Raji (cell line): Measurements from ENCODE around the gene SPATA16.

ENCODE experiments used
- POLR2A ChIP-seq: IDR thresholded peaks from 2 replicates; pipeline ENCODE4 v1.6.1; 2011; ENCODE audit warnings: low read depth, low read length, control low read depth; ENCODE audit not compliant: insufficient read depth

The SPATA16 gene

DNA sequence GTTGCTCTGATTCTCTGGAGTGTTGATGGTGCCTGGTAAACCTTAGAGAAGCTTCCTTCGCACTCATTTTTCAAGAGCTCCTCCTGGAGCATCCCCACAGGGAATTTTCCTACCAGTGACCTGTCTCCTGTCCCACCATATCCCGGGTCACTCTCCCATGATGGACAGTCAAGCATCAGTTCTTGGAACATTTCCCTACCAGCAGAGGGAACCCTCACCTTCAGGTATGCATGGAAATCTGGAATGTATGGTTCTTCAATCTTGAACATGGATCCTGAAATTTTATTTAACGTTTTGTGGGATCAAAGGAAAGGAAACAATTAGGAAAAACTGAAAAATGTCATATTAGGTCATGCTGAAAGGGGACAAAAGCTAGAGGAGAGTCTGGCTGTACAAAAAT is 153.8 kb downstream of the SPATA16 start:
- TF ChIP-seq POLR2A = no peak

DNA sequence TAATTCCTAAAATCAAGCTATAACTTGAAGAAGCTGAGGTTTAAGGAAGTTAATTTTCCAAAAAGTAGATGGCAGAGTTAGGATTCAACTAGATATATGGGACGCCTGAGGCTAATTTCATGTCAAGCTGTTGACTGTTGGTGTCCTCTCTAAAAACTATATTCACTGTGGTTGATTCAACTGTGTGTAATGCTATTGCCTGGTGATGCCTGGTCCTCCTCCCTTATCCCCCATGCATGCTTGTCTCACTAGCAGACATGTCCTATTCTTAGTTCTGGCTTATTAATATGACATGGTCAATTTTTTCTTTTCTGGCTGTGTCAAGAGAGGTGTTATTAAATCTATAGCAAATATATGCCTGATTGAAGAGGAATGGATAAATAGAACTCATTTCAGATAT is 156.1 kb downstream of the SPATA16 start:
- no peak for TF ChIP-seq POLR2A

DNA sequence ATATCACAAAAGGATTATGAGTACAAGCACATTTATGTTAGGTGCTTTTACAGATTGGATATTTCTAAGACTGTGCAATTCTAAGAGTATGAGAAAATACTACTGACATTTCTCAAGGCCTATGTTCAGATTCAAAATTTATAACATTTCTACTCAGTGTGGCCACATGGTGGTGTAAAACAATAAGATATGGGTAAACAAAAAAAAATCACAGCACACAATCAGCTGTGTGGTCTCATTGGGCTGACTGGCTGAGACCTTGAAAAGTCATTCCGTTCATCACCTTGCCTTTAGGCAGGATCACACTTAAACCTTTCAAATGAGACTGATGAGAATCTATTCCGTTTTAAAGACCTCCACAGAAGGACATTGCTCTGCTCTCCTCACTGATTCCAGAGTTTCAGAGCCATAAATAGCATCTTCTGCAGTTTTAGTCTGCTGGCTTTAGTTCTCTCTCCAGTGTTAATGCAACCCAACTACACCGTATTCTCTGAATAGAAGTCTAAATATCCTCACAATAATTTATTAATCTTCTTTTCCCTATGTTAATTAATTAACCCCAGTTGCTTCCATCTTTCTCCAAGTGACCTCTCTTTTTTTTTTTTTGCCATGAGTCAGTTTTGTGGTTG is 158.2 kb downstream of the SPATA16 start:
- no peak for TF ChIP-seq POLR2A

DNA sequence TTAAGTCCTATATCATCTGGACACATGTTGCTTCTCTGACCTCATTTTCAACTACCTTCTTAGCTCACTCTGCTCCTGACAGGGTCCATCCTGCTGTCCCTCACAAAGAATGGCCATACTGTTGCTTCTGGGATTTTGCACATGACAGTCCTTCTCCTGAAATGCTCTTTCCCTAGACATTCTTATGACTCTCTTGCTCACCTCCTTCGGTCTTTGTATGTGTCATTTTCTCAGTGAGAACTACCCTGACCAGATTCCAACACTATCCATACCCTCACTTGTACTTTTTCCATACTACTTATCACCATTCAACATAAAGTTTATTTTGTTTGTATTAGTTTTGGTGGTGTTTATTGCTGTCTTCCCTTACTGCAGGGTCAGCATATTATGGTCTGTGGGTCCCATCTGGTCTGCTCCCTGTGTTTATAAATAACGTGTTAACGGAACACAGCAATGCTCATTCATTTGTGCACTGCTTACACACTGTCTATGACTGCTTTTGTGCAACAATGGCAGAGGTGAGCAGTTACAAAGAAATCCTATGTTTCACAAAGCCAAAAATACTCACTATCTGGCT is 159.5 kb downstream of the SPATA16 start:
- TF ChIP-seq POLR2A = no peak

DNA sequence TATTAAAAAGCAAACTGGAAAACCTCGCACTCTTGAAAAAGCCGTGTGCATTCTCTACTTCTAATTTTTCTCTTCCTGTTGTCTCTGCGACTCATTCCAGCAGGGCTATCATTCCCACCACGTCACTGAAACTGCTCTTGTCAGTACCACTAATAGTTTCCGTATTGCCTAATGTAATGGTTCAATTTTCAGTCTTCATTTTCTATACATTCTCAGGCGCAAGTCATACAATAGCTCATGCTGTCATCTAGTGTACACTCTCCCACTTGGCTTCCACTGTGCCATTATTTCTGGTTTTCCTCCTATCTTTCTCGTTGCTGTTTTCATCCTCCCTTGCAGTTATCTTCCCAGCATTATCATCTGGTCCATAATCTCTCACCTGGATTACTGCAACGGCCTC is 160.2 kb downstream of the SPATA16 start:
- no peak for TF ChIP-seq POLR2A

DNA sequence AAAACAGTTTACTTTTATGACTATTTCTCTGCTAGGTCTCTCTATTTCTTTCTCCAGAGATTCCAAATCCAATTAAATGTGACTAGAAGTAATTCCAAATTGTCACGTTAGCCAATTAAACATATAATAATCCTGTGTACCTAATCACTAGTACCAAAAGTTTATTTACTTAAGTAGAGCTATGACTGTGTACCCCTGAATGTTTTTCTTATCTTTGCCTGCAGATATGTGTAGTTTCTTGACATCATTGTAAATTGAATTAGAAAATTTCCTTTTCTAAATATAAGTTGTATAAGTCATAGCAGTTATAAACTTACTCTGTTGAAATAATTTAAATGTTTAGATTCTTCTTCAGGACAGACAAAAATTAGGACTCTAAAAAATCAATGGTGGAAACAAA is 163.3 kb downstream of the SPATA16 start:
- no peak for TF ChIP-seq POLR2A

DNA sequence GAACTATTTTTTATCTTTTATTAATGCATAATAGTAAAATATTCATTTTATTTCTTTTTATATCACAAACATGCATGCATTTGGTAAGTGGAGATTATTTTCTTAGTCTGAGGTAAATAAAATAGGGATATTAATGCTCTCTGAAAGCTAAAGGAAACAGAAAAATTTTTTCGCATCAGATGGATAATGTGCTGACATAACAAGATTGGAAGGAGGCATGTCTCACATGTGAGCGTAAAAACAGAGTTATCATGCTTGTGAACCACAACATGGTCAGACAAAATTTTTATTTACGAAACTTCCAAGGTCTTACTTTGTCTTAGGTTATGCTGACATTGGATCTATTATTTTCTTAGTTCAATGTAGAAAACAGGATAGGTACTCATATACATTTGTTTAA is 166.1 kb downstream of the SPATA16 start:
- no peak for TF ChIP-seq POLR2A

DNA sequence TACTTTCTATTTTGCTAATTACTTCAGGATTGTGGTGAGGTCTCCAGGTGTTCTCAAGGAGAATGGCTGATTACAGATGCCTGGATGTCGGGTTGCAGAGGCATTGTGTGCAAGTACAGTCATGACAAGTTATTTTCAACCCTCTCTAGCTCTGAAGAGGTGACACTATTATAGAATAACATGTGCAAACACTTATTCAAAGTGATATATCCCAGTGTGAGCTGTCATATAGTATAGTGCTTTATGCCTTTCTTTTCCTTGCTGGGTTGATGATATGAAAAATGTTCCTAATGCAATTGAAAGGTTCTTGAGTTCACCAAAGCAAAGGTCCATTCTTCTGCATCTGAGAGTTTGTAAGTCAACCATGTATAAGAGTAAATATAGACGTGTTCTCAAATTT is 167.2 kb downstream of the SPATA16 start:
- TF ChIP-seq POLR2A = no peak

DNA sequence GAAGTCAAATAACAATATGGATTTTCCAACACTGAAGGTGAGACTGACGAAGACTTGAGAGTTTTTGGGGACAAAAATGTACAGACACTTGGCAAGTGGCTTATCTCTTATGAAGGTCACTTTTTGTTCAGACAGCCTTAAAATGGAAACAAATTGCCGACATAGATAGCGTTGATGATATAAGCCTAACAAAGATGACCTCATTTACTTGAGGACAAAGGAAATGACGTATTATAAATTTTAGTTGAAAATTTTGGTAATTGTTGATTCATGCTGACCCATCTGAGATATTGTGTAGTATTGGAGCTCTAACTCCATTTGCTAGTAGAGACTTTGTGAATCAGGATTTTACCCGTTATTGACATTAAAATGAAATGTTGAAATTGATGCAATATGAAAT is 168.3 kb downstream of the SPATA16 start:
- no peak for TF ChIP-seq POLR2A

DNA sequence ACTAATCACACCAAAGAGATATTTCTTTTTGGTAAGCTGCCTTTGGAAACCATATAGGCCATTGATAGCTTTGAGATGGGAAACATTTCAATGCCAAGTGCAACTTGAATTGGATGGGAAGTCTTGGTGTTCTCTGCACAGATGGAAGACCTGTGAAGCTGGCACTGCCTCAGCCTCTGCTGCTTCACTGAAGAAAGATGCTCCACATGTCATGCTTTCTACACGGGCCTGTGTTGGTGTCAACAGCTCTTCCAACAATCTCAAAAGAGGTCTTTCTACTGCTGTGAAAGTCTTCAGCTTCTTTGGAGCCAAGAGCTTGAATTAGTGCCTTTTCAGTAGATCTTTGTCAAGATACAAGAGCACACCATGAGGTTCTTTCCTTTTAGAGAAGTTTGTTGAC is 169.0 kb downstream of the SPATA16 start:
- TF ChIP-seq POLR2A = no peak

DNA sequence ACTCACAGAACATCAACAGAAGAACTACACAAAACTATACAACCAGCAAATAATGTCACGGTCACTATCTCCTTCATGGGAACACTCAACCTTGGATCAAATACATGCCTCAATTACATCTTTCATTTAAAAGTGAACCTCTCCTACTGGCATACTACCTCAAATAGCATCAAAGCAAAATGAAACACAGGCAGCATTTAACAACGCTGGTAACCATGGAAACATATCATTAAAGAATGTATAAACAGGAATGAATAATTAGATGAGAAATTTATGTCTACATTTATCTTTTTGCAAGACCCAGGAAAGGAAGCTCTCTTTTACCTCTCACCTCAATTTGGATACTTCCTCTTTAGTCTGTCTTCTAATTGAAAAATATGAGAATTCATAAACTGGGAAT is 172.4 kb downstream of the SPATA16 start:
- no peak for TF ChIP-seq POLR2A

DNA sequence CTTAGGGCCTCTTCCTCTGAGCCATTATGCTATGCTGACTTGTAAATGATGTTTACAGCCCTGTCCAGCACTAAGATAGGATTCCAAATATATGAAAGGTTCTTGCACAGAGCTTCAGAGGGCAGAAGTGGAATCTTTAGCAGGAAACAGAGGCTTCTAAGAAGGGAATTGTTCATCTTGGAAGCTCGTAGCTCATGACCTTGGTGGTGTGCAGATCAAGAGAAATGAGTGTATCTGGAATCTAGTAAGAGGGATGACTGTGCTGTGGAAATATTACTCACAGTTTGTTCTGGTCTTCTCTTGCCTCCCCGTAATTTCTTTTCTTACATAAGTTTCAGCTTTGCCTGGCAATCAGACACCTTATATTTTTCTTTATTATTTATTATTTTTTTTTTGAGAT is 175.8 kb downstream of the SPATA16 start:
- TF ChIP-seq POLR2A = no peak

DNA sequence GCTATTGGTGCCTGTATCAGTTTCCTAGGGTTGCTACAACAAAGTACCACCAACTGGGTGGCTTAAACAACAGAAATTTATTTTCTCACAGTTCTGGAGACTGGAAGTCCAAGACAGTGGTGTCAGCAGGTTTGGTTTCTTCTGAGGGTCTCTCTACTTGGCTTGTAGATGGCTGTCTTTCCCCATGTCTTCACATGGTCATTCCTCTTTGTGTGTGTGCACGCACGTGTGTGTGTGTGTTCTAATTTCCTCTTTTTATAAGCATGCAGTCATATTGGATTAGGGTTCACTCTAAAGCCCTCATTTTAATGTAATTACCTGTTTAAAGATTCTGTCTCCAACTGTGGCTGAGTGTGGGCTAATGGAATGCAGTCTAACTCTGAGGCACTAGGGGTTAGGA is 182.5 kb downstream of the SPATA16 start:
- TF ChIP-seq POLR2A = no peak

DNA sequence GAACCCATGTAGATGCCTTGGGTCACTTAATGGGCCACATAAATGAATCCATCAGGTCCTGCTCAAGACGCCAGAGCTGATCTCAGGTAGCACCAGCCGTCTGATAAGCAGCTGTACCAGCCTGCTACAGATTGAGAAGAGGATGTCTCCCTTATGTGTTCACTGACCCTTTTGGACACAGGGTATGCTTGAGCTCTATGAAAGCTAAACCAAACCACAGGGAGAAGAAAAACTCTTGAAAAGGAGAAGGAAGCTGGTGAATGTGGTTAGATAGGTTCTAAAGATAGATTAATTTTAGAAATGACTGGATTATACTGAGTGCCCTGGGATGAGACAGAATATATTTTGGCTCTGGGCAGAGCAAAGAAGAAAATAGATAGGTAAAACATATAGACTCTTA is 187.5 kb downstream of the SPATA16 start:
- no peak for TF ChIP-seq POLR2A

DNA sequence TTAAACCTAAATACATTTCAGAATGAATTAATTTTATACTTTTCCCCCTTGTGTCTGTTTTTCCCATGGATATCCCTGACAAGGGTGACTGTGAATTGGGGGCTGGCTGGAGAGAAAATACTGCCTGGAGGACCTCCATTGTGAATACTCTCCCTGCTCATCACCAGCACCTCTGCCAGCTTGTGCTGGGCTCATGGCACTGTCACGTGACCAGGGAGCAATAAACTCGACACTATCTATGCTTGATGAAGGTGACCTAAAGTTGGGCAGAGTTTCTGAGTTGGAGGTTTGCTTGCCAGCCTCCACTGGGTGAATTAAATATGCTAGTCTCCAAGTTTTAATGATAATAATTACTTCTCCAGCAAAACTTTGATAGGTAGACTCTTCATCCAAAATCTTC is 189.5 kb downstream of the SPATA16 start:
- TF ChIP-seq POLR2A = no peak

DNA sequence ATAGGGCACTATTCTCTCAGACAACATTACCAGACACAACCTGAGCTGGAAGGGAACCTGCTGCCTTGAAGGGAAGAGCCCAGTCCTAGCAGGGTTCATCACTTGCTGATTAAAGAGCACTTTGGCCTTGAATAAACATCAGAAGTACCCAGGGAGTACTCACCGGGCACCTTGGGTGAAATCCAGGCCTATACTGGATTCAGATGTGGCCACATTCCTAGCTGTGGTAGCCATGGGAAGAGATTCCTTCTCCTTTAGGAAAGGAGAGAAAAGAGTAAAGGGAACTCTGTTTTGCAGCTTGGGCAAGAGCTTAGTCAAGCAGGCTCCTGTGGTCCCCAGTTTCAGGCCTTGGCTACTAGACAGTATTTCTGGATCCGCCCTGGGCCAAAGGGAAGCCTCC is 195.0 kb downstream of the SPATA16 start:
- TF ChIP-seq POLR2A = no peak

DNA sequence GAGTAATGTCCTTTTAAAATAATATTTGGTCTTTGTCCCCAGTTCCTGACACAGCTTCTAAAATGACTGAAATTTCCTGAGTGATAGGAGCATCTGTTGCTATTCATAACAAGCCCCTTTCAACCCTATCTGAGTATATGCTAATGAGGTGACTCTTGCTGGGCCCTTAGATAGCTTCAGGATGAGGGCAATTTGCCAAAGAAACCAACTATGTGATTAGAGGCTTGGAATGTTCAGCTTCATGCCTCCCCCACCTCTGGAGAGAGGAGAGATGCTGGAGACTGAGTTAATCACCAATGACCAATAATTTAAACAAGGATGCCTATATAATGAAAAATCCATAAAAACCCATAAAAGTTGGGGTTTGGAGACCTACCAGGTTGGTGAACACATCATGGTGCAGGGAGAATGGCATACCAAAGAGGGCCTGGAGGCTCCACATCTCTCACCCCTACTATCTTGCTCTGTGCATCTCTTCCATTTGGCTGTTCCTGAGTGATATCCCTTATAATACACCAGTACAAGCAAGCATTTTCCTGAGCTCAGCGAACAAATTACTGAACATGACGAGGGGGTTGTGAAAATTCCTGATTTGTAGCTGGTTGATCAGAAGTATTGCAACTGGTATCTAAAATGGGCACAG is 201.3 kb downstream of the SPATA16 start:
- no peak for TF ChIP-seq POLR2A
